Measurements from ENCODE around the gene DEFB132. TPM values are rescaled to one million over a fixed set of nuclear protein-coding genes. Genes with fewer than 3 reads are reported as not detected.

The DEFB132 gene
- total and polyA plus RNA-seq, 9 of the 15 experiments (the other 6 are each of a cell fraction or from before 2014, with no cell fraction given): not detected

GRCh38 chr20:258963-259362 is 1.4 kb downstream of the DEFB132 start:
- H3K4me3 ChIP-seq: no peak overlapping the region
- DNase-seq (ENCODE audit: extremely low read depth in 1 of 4, low spot score in 3 of 4) (peak; percentile 18 to 68 (median 48)), FAIRE-seq (peak; percentile 88), ATAC-seq (peak; percentile 93)
- H3K9ac ChIP-seq (ENCODE audit: insufficient read depth in 1 of 2, low read depth in 2 of 2, low read length in 2 of 2): no peak overlapping the region
- no peaks in the 10 kb centered on the region for H3K36me3 ChIP-seq (ENCODE audit: control insufficient read depth, insufficient read depth, low read length)
- H3K79me2 ChIP-seq (ENCODE audit: control insufficient read depth, insufficient read depth, low read length): no peaks in the 10 kb centered on the region
- H3K4me1 ChIP-seq (replicated peaks in 1 of 2; ENCODE audit: control insufficient read depth in 2 of 2, insufficient read depth in 2 of 2, low read length in 2 of 2): peaks cover 12 to 21% of the 10 kb centered on the region in 2 experiments
- H3K9me3 ChIP-seq (replicated peaks; ENCODE audit: control insufficient read depth, insufficient read depth, low read depth, low read length): no peaks in the 10 kb centered on the region
- ChIA-PET POLR2A (interaction anchor here (0.5 to 0.8 kb wide), 3 partner anchors 7 to 674 kb away, joined by 3 read pairs; no protein-coding TSS in a partner anchor), CTCF (ENCODE audit: low intra/inter-chr PET ratio) (interaction anchor here (0.6 kb wide), 1 partner anchor 173 kb away, joined by 3 read pairs; no protein-coding TSS in a partner anchor)
- 28% methylated on average over 7 of the region's 8 CpGs for WGBS (ENCODE audit: insufficient coverage, low coverage, missing lambda C conversion rate)
- H4K20me1 ChIP-seq (replicated peaks; ENCODE audit: control insufficient read depth, insufficient read depth, low read length): no peaks in the 10 kb centered on the region
- BruUV-seq (replicated peaks): no TSS peak
- no peaks in the 10 kb centered on the region for H3K27me3 ChIP-seq (ENCODE audit: control insufficient read depth in 2 of 2, insufficient read depth in 2 of 2, low read length in 2 of 2)
- peak overlapping the region; percentile 90 for H2AFZ ChIP-seq (ENCODE audit: low read depth, low read length)
- H3K9me1 ChIP-seq (ENCODE audit: control insufficient read depth, insufficient read depth, low read length): no peaks in the 10 kb centered on the region
- H3K27ac ChIP-seq (ENCODE audit: extremely low read depth, low read depth, low read length): no peak overlapping the region
- peak overlapping the region; percentile 44; the same call in 1 of the 2 replicates for H3K4me2 ChIP-seq (ENCODE audit: insufficient read depth, low read length)
- intact Hi-C loops (cut with micrococcal nuclease): loop anchor here (2.0 kb wide), 1 partner anchor 70 kb away; no protein-coding TSS in a partner anchor
- in situ Hi-C loops (cut with MboI): no loop called here
- TF ChIP-seq KAT2B (IDR thresholded peaks at IDR 0.05; ENCODE audit: low read depth, low read length): no peak
- no peak for TF ChIP-seq ZNF518B (CRISPR knock-in tag; IDR thresholded peaks at IDR 0.05)
- peak; percentile 94 for TF ChIP-seq MAFF (IDR thresholded peaks at IDR 0.05; ENCODE audit: low read length)
- no peak for TF ChIP-seq ATF1 (CRISPR knock-in tag; IDR thresholded peaks at IDR 0.05)
- no peak for TF ChIP-seq ATF1 (tag; IDR thresholded peaks at IDR 0.05)
- peak; percentile 67 for TF ChIP-seq NFE2 (IDR thresholded peaks at IDR 0.05; ENCODE audit: low read depth)
- TF ChIP-seq RCOR1 (IDR thresholded peaks at IDR 0.05; ENCODE audit: borderline replicate concordance in 1 of 2, low read depth in 2 of 2, low read length in 2 of 2): peak in 1 of 2 experiments; percentile 12; a peak in 1 of 4 replicates
- TF ChIP-seq HOMEZ (CRISPR knock-in tag; IDR thresholded peaks at IDR 0.05): no peak
- no peak for TF ChIP-seq ATF7 (IDR thresholded peaks at IDR 0.05)
- TF ChIP-seq L3MBTL2 (IDR thresholded peaks at IDR 0.05): peak; percentile 60
- peak; percentile 96 for TF ChIP-seq MAFK (IDR thresholded peaks at IDR 0.05; ENCODE audit: low read length)
- TF ChIP-seq ZNF507 (tag; conservative IDR thresholded peaks at IDR 0.05): no peak
- no peak for TF ChIP-seq TRIM24 (IDR thresholded peaks at IDR 0.05)
- peak; percentile 99 for TF ChIP-seq C11orf30 (IDR thresholded peaks at IDR 0.05; ENCODE audit: low read depth)
- TF ChIP-seq ZEB2 (IDR thresholded peaks at IDR 0.05): peak; percentile 23; the same call in 1 of the 2 replicates
- peak in 1 of 2 experiments; percentile 19 for TF ChIP-seq E2F6 (IDR thresholded peaks at IDR 0.05; ENCODE audit: borderline replicate concordance in 1 of 2, extremely low read depth in 1 of 2, insufficient read depth in 1 of 2, insufficient read length in 1 of 2, low read depth in 1 of 2, low read length in 1 of 2, poor library complexity in 1 of 2, severe bottlenecking in 1 of 2)
- peak; percentile 42; the same call in 1 of the 2 replicates for TF ChIP-seq HMBOX1 (IDR thresholded peaks at IDR 0.05)
